Measurements from ENCODE around the gene ADPRM. TPM values are rescaled to one million over a fixed set of nuclear protein-coding genes. Genes with fewer than 3 reads are reported as not detected.

ADPRM gene
- total RNA-seq, 1 experiment from 2014 or later: 7.4 TPM

DNA sequence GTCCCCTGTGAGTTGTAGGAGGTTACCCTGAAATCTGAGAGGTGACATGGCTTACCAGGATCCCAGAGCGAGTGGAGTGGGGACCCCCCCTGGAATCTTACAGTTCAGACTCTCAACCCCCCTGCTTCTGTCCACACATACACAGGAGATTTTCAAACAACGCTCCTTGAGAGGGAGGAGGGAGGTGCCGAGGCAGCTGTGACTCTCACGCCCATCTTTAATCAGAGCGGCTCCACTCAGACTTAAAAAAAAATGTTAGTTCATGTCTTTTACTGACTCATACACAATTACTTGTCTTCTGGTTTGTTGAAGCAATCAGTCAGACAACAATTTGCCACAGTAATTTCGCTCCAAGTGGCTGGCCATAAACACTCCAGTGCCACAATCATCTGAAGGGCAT, 47.8 kb downstream of the ADPRM start (continued):
- no peak for TF ChIP-seq ZNF219 (CRISPR knock-in tag; IDR thresholded peaks at IDR 0.05; ENCODE audit: borderline replicate concordance)

DNA sequence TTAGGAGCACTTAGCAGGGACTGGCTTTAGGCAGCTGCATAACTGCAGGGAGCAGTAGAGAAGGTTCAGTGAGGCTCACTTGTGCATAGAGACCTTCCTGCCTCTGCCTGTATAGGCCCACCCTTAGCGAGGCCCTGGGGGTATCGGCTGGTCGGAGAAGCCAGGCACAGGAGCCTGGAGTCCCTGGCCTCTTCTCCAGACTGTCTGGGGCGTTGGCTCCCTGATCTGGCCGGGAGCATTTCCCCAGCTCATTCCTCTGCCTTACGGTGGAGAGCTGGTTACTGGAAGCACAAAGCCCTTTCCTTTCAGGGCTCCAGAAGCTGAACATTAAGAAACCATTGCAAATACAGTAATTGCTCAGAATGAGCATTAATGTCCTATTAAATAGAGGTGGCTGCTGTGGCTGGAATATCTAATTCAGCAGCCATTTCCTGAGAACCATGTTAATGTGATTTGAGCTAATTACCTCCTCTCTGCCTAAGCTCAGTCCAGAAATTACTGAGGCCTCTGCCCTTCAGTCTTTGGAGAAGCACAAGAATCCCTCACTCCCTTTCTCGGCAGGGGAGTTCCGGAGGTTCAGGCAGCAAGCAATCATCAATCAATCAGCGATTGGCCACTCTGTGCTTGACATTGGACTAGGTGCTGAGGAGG, 51.3 kb downstream of the ADPRM start:
- ChIA-PET CTCF (interaction anchor here (0.9 to 3.1 kb wide), 5 partner anchors 10 to 127 kb away, joined by 3 to 20 read pairs (median 5); no protein-coding TSS in a partner anchor), POLR2A (no interaction called here)
- ATAC-seq: peak; percentile 69
- H3K4me3 Mint-ChIP-seq: no peak overlapping the region
- H3K9me3 Mint-ChIP-seq: no peaks in the 10 kb centered on the region
- no peak overlapping the region for H3K27ac Mint-ChIP-seq
- no peak for TF ChIP-seq KAT7 (CRISPR knock-in tag; IDR thresholded peaks at IDR 0.05; ENCODE audit: borderline replicate concordance)
- TF ChIP-seq, protein P1, sequence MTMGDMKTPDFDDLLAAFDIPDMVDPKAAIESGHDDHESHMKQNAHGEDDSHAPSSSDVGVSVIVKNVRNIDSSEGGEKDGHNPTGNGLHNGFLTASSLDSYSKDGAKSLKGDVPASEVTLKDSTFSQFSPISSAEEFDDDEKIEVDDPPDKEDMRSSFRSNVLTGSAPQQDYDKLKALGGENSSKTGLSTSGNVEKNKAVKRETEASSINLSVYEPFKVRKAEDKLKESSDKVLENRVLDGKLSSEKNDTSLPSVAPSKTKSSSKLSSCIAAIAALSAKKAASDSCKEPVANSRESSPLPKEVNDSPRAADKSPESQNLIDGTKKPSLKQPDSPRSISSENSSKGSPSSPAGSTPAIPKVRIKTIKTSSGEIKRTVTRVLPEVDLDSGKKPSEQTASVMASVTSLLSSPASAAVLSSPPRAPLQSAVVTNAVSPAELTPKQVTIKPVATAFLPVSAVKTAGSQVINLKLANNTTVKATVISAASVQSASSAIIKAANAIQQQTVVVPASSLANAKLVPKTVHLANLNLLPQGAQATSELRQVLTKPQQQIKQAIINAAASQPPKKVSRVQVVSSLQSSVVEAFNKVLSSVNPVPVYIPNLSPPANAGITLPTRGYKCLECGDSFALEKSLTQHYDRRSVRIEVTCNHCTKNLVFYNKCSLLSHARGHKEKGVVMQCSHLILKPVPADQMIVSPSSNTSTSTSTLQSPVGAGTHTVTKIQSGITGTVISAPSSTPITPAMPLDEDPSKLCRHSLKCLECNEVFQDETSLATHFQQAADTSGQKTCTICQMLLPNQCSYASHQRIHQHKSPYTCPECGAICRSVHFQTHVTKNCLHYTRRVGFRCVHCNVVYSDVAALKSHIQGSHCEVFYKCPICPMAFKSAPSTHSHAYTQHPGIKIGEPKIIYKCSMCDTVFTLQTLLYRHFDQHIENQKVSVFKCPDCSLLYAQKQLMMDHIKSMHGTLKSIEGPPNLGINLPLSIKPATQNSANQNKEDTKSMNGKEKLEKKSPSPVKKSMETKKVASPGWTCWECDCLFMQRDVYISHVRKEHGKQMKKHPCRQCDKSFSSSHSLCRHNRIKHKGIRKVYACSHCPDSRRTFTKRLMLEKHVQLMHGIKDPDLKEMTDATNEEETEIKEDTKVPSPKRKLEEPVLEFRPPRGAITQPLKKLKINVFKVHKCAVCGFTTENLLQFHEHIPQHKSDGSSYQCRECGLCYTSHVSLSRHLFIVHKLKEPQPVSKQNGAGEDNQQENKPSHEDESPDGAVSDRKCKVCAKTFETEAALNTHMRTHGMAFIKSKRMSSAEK (CRISPR knock-in tag; IDR thresholded peaks at IDR 0.05; ENCODE audit: borderline replicate concordance): no peak
- TF ChIP-seq ZNF396 (CRISPR knock-in tag; IDR thresholded peaks at IDR 0.05; ENCODE audit: borderline replicate concordance): no peak
- TF ChIP-seq, protein P2, sequence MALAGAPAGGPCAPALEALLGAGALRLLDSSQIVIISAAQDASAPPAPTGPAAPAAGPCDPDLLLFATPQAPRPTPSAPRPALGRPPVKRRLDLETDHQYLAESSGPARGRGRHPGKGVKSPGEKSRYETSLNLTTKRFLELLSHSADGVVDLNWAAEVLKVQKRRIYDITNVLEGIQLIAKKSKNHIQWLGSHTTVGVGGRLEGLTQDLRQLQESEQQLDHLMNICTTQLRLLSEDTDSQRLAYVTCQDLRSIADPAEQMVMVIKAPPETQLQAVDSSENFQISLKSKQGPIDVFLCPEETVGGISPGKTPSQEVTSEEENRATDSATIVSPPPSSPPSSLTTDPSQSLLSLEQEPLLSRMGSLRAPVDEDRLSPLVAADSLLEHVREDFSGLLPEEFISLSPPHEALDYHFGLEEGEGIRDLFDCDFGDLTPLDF (CRISPR knock-in tag; IDR thresholded peaks at IDR 0.05): no peak
- no peak for TF ChIP-seq IRF2 (CRISPR knock-in tag; IDR thresholded peaks at IDR 0.05; ENCODE audit: borderline replicate concordance, low read depth)
- no peak for TF ChIP-seq ZNF416 (CRISPR knock-in tag; IDR thresholded peaks at IDR 0.05)
- TF ChIP-seq CREM (CRISPR knock-in tag; IDR thresholded peaks at IDR 0.05): no peak
- no peak for TF ChIP-seq ERG (CRISPR knock-in tag; IDR thresholded peaks at IDR 0.05)
- no peak for TF ChIP-seq CDX4 (CRISPR knock-in tag; IDR thresholded peaks at IDR 0.05; ENCODE audit: borderline replicate concordance)
- TF ChIP-seq GRHL2 (CRISPR knock-in tag; IDR thresholded peaks at IDR 0.05; ENCODE audit: insufficient replicate concordance, severe bottlenecking): no peak
- TF ChIP-seq SMAD3 (CRISPR knock-in tag; IDR thresholded peaks at IDR 0.05; ENCODE audit: borderline replicate concordance): no peak
- TF ChIP-seq IRF1 (CRISPR knock-in tag; IDR thresholded peaks at IDR 0.05): no peak
- TF ChIP-seq MXD4 (CRISPR knock-in tag; IDR thresholded peaks at IDR 0.05; ENCODE audit: borderline replicate concordance): no peak
- no peak for TF ChIP-seq ZNF671 (CRISPR knock-in tag; IDR thresholded peaks at IDR 0.05)
- TF ChIP-seq MLX (CRISPR knock-in tag; IDR thresholded peaks at IDR 0.05): no peak
- TF ChIP-seq USF1 (CRISPR knock-in tag; IDR thresholded peaks at IDR 0.05): no peak
- no peak for TF ChIP-seq NFE2L1 (CRISPR knock-in tag; IDR thresholded peaks at IDR 0.05)
- TF ChIP-seq NFYB (CRISPR knock-in tag; conservative IDR thresholded peaks at IDR 0.05; ENCODE audit: low read depth): no peak
- TF ChIP-seq HMGA2 (CRISPR knock-in tag; IDR thresholded peaks at IDR 0.05): no peak
- TF ChIP-seq, protein P3, sequence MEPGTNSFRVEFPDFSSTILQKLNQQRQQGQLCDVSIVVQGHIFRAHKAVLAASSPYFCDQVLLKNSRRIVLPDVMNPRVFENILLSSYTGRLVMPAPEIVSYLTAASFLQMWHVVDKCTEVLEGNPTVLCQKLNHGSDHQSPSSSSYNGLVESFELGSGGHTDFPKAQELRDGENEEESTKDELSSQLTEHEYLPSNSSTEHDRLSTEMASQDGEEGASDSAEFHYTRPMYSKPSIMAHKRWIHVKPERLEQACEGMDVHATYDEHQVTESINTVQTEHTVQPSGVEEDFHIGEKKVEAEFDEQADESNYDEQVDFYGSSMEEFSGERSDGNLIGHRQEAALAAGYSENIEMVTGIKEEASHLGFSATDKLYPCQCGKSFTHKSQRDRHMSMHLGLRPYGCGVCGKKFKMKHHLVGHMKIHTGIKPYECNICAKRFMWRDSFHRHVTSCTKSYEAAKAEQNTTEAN (CRISPR knock-in tag; IDR thresholded peaks at IDR 0.05): no peak
- peaks cover 19% of the 10 kb centered on the region for H3K4me1 Mint-ChIP-seq
- no peak for DNase-seq (ENCODE audit: low spot score)
- H3K36me3 Mint-ChIP-seq: no peaks in the 10 kb centered on the region
- H3K27me3 Mint-ChIP-seq (ENCODE audit: low read depth): no peaks in the 10 kb centered on the region

Data from WTC11 (cell line).